Measurements from ENCODE around the gene MAST3. TPM values are rescaled to one million over a fixed set of nuclear protein-coding genes. Genes with fewer than 3 reads are reported as not detected.

MAST3 gene
- polyA plus RNA-seq, 1 donor from 2014 or later, result 2.3 TPM

- no peak overlapping the region for H3K27ac ChIP-seq (ENCODE audit: low read length)
- H3K79me2 ChIP-seq (replicated peaks; ENCODE audit: insufficient read depth, low read length), result no peaks in the 10 kb centered on the region
- H3K27me3 ChIP-seq (ENCODE audit: insufficient read depth, low read depth, low read length), result no peaks in the 10 kb centered on the region
- H3K9me3 ChIP-seq (ENCODE audit: low read length), result no peaks in the 10 kb centered on the region
- no peak for TF ChIP-seq EZH2 (IDR thresholded peaks at IDR 0.05; ENCODE audit: borderline replicate concordance, insufficient read depth, low read length, poor library complexity, severe bottlenecking)
- no peak for TF ChIP-seq POLR2AphosphoS5 (IDR thresholded peaks at IDR 0.05)
- TF ChIP-seq EP300 (conservative IDR thresholded peaks at IDR 0.05; ENCODE audit: poor library complexity, severe bottlenecking), result no peak
- no peak for TF ChIP-seq TAF1 (IDR thresholded peaks at IDR 0.05; ENCODE audit: low read depth)
- no peak for TF ChIP-seq CTCF (IDR thresholded peaks at IDR 0.05; ENCODE audit: poor library complexity, severe bottlenecking)
- no peak for TF ChIP-seq MXI1 (conservative IDR thresholded peaks at IDR 0.05; ENCODE audit: poor library complexity, severe bottlenecking)
- TF ChIP-seq SMC3 (conservative IDR thresholded peaks at IDR 0.05; ENCODE audit: poor library complexity), result no peak
- H3K36me3 ChIP-seq (ENCODE audit: insufficient read depth, low read length), result no peaks in the 10 kb centered on the region
- H3K9ac ChIP-seq (ENCODE audit: low read length), result no peak overlapping the region
- no peaks in the 10 kb centered on the region for H4K20me1 ChIP-seq (ENCODE audit: insufficient read depth)
- H2AFZ ChIP-seq (ENCODE audit: low read depth, low read length), result no peak overlapping the region
- no peaks in the 10 kb centered on the region for H3F3A ChIP-seq (ENCODE audit: insufficient read depth, low read length, poor library complexity, severe bottlenecking)
- no peak overlapping the region for H3K4me3 ChIP-seq (ENCODE audit: low read length)
- no peaks in the 10 kb centered on the region for H3K9me2 ChIP-seq (ENCODE audit: insufficient read depth, low read length)
- H3K4me2 ChIP-seq (ENCODE audit: low read length), result no peak overlapping the region
Observed at GRCh38 chr19:18089726-18090125, 7.9 kb upstream of the MAST3 start.

GRCh38 chr19:18090545-18091216 is 6.9 kb upstream of the MAST3 start:
- Histone ChIP-seq H3K9ac (ENCODE audit: low read length) (no peak overlapping the region), H3K27ac (ENCODE audit: low read length) (no peak overlapping the region)
- no peak for TF ChIP-seq SMC3 (conservative IDR thresholded peaks at IDR 0.05; ENCODE audit: poor library complexity)
- no peak for TF ChIP-seq REST (IDR thresholded peaks at IDR 0.05; ENCODE audit: borderline replicate concordance)
- no peak for TF ChIP-seq EZH2 (IDR thresholded peaks at IDR 0.05; ENCODE audit: borderline replicate concordance, insufficient read depth, low read length, poor library complexity, severe bottlenecking)
- no peak for TF ChIP-seq RAD21 (conservative IDR thresholded peaks at IDR 0.05)
- no peak for TF ChIP-seq POLR2AphosphoS5 (IDR thresholded peaks at IDR 0.05)
- no peak for TF ChIP-seq TAF1 (IDR thresholded peaks at IDR 0.05; ENCODE audit: low read depth)
- TF ChIP-seq CTCF (IDR thresholded peaks at IDR 0.05; ENCODE audit: poor library complexity, severe bottlenecking), result no peak
- no peak for TF ChIP-seq EP300 (conservative IDR thresholded peaks at IDR 0.05; ENCODE audit: poor library complexity, severe bottlenecking)
- TF ChIP-seq MXI1 (conservative IDR thresholded peaks at IDR 0.05; ENCODE audit: poor library complexity, severe bottlenecking), result no peak

More at GRCh38 chr19:18090545-18091216, 6.9 kb upstream of the MAST3 start:
- Histone ChIP-seq H2AFZ (ENCODE audit: low read depth, low read length) (no peak overlapping the region), H3K36me3 (ENCODE audit: insufficient read depth, low read length) (no peaks in the 10 kb centered on the region), H3K79me2 (replicated peaks; ENCODE audit: insufficient read depth, low read length) (no peaks in the 10 kb centered on the region), H3K4me3 (ENCODE audit: low read length) (no peak overlapping the region), H3F3A (ENCODE audit: insufficient read depth, low read length, poor library complexity, severe bottlenecking) (no peaks in the 10 kb centered on the region), H4K20me1 (ENCODE audit: insufficient read depth) (no peaks in the 10 kb centered on the region), H3K4me2 (ENCODE audit: low read length) (no peak overlapping the region), H3K27me3 (ENCODE audit: insufficient read depth, low read depth, low read length) (no peaks in the 10 kb centered on the region), H3K9me3 (ENCODE audit: low read length) (no peaks in the 10 kb centered on the region), H3K9me2 (ENCODE audit: insufficient read depth, low read length) (no peaks in the 10 kb centered on the region)
